Suprapubic skin (tissue), 3 donors: Measurements from ENCODE around the gene KCNIP4.

ENCODE experiments used
- EP300 ChIP-seq: sonication (generic); formaldehyde crosslinking; IDR thresholded peaks from one replicate; pipeline ENCODE4 v1.6.1; 2017; ENCODE audit warnings: antibody characterized with exemption
- POLR2A ChIP-seq, 2 donors: fragments of 450-650 bp; IDR thresholded peaks; one replicate each; pipeline ENCODE4 v1.6.1; 2017; ENCODE audit warnings: antibody characterized with exemption in 2 of 2, mild to moderate bottlenecking in 2 of 2, moderate library complexity in 2 of 2
- TF ChIP-seq, protein P1 (sequence below), 2 donors: fragments of 200-600 bp in 1 of 2; fragments of 450-650 bp in 1 of 2; sonication (generic) in 1 of 2; IDR thresholded peaks; one replicate each; pipeline ENCODE4 v1.5.1; 2016 to 2019; ENCODE audit warnings: antibody characterized with exemption in 2 of 2, mild to moderate bottlenecking in 1 of 2, moderate library complexity in 1 of 2

GRCh38 chr4:21569638-21570037 is 378.9 kb downstream of the KCNIP4 start:
- TF ChIP-seq, protein P1, sequence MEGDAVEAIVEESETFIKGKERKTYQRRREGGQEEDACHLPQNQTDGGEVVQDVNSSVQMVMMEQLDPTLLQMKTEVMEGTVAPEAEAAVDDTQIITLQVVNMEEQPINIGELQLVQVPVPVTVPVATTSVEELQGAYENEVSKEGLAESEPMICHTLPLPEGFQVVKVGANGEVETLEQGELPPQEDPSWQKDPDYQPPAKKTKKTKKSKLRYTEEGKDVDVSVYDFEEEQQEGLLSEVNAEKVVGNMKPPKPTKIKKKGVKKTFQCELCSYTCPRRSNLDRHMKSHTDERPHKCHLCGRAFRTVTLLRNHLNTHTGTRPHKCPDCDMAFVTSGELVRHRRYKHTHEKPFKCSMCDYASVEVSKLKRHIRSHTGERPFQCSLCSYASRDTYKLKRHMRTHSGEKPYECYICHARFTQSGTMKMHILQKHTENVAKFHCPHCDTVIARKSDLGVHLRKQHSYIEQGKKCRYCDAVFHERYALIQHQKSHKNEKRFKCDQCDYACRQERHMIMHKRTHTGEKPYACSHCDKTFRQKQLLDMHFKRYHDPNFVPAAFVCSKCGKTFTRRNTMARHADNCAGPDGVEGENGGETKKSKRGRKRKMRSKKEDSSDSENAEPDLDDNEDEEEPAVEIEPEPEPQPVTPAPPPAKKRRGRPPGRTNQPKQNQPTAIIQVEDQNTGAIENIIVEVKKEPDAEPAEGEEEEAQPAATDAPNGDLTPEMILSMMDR (IDR thresholded peaks at IDR 0.05), result no peak
- no peak for TF ChIP-seq POLR2A (IDR thresholded peaks at IDR 0.05)
- TF ChIP-seq EP300, result no peak
